Left ventricle myocardium superior (tissue), 1 donor: ENCODE results near the gene SMIM26. TPM values are rescaled to one million over a fixed set of nuclear protein-coding genes. Genes with fewer than 3 reads are reported as not detected.
A peak's percentile ranks its signal among the peaks of the same experiment; 100 is the strongest.
"Not testable (repeated sequence)": the region's sequence is repeated elsewhere in the genome, so short reads cannot be mapped to it uniquely, and the experiment has no call there.

Experiments
- ATAC-seq: fragments of 200-7000 bp; cut with Tn5 transposase; one replicate; pipeline ENCODE4 v1.9.1; 2020; ENCODE audit warnings: mild to moderate bottlenecking, moderate library complexity
- DNase-seq: peaks from one replicate; pipeline ENCODE4 v3.0.0-alpha.2; 2020
- intact Hi-C: fragments of 100-400 bp; cut with micrococcal nuclease; formaldehyde crosslinking; loops from one replicate; pipeline ENCODE4 v1.11.0; 2022
- long read RNA-seq: library from polyadenylated mRNA; unstranded; transcript quantifications from one replicate; pipeline ENCODE4 v2.0.0, GENCODE V29; 2021
- total RNA-seq: library from RNA; stranded (reverse); fragmentation: NEBNext Ultra II Directional; extraction: Animal tissue kit (Norgen Biotek cat#: 25700); gene quantifications from one replicate; pipeline ENCODE4 v1.2.1, GENCODE V29; 2021
- donor health status: DM: no; HTN: yes; CAD: no; lungs with severe emphysema.

The SMIM26 gene, protein sequence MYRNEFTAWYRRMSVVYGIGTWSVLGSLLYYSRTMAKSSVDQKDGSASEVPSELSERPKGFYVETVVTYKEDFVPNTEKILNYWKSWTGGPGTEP
- 112 TPM for total RNA-seq
- long read RNA-seq, transcript SMIM26-201 (2 exons, 505 nt), result minor isoform, 25 of 105 reads
- long read RNA-seq, transcript SMIM26-202 (2 exons, 575 nt), result major isoform, 80 of 105 reads
- long read RNA-seq, partial matches to known transcripts, result 0 of 105 reads
- long read RNA-seq, other reads (novel, unspliced or antisense), result 0 of 105 reads

DNA sequence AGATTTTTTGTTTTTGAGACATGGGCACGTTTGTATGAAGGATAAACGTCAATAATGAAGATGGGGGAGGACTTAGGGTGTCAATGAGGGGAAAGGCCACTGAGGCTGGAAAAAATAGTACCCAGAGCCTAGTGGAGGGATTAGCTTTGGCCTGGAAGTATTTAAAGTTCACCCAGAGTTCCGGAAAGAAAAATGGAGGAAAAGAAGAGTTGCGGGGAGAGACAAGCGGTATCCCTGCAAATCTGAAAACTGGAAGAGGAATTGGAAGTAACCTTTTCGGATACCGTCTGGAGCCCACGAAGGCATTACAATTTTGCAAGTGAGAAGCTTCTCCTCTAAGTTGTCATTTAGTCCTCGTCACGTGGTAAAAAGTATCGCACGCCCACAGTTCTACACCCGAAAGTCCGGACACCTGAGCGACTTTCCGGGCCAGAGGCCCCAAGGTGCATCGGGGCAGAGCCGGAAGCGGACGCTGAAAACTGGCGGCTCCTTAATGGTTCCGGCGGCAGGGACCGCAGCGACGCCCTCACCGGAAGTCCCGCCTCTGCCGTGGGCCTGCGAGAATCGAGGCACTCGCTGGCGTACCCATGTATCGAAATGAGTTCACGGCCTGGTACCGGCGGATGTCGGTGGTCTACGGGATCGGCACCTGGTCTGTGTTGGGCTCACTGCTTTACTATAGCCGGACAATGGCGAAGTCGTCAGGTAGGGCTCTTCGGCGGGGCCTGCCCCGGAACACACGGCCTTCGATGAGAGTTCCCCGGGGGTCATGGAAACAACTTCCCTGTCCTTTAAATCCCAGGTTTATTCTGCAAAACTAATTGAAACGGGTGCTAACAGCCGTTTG lies at the start of gene SMIM26:
TSS of gene SMIM26 (plus strand) at position 541 of the 847 bp plus-strand sequence. CDS start at position 588, 47 bp downstream.
- ATAC-seq (peak; percentile 100), DNase-seq (peak; percentile 96)
- intact Hi-C loops, result no loop called here

DNA sequence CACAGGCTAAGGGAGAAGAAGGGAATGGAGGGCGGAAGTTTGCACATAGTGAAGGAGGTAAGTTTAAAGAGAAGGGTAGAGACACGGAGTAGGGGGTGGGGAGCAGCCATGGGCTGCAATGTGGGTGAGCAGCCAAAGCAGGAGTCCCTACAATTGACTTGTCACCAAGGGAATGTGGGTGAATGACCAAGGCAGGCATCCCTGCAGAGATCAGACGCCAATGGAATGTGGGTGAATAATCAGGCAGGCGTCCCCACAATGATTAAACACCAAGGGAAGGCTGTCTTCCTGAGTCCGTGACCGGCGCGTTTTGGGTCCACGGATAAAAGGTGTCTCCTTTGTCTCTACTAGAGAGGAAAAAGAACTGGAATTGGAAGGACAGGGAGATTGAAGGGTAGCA lies 45.2 kb upstream of the SMIM26 start:
- intact Hi-C loops, DNase-seq, ATAC-seq: not testable (repeated sequence)

DNA sequence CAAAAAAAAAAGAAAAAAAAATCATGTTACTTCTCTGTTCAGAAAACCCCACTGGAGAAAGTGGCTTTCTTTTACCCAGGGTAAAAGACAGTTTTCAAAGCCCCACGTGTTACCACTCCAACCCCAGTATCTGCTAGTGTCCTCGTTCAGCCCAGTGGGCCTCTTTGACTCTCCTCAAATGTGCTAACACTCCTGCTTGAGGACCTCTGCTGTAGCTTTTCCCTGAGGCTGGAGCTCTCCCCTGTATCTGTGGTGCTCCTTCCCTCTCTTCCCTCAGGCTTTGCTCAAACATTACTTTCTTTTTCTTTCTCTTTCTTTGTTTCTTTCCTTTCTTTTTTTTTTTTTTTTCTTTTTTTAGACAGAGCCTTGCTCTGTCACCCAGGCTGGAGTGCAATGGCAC lies 44.2 kb upstream of the SMIM26 start:
- intact Hi-C loops, result no loop called here
- no peak for ATAC-seq

DNA sequence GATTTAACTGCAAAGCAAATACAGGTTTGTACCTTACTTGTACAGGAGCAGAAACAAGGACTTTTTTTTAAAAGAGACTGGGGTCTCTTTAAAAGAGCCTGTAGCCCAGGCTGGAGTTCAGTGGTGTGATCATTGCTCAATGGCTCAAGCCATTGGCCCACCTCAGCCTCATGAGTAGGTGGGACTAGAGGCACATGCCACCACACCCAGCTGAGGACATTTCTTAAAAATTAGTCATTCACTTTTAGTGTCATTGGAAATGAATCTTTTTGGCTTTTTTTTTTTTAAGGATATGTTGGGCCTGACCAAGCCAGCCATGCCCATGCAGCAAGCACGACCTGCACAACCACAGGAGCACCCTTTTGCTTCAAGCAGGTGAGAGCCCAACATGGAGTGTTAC lies 42.6 kb upstream of the SMIM26 start:
- intact Hi-C loops, result no loop called here
- ATAC-seq, result no peak
- no peak for DNase-seq

More for the DNA sequence above, 44.2 kb upstream of the SMIM26 start:
- DNase-seq, result no peak

DNA sequence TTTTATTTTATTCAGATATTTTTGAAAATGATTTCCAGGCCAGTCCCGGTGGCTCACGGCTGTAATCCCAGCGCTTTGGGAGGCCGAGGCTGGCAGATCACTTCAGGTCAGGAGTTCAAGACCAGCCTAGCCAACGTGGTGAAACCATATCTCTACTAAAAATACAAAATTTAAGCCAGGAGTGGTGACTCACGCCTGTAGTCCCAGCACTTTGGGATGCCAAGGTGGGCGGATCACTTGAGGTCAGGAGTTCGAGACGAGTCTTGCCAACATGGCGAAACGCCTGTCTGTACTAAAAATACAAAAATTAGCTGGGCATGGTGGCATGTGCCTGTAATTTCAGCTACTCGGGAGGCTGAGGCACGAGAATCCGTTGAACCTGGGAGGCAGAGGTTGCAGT lies 40.5 kb upstream of the SMIM26 start:
- DNase-seq, ATAC-seq, intact Hi-C loops: not testable (repeated sequence)

DNA sequence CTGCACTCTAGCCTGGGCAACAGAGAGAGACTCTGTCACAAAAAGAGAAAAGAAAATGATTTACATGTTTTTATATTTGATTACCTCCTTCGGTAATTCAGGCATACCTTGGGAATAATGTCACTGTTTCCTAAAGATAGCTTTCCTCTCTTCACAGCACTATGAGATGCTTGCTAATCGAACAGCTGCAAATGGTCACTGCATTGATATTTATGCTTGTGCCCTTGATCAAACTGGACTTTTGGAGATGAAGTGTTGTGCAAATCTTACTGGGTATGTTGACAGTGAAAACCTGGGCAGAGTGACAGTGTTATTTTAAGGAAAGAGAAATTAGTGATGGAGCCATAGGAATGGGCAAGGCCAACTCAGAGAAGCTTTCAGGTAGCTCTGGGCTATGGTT lies 39.9 kb upstream of the SMIM26 start:
- DNase-seq (no peak), ATAC-seq (no peak)
- intact Hi-C loops, result no loop called here

DNA sequence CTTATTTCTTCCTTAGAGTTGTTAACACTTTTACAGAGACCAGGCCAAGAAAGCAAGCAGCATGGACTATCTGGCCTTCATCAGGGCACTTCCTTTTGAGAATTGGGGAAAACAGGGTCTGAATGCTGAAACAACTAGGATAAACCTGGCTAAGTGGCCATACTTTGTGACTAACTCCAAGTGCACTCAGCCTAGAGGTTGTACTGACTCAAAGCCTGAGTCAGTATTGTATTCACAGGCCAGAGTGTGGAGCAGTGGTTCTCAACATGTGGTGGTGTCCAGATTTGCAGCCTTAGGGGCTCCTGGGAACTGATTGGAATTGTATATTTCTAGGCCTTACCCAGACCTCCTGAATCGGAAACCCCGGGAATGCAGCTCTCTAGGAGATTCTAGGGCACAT lies 39.4 kb upstream of the SMIM26 start:
- intact Hi-C loops, result no loop called here
- ATAC-seq (no peak), DNase-seq (no peak)

DNA sequence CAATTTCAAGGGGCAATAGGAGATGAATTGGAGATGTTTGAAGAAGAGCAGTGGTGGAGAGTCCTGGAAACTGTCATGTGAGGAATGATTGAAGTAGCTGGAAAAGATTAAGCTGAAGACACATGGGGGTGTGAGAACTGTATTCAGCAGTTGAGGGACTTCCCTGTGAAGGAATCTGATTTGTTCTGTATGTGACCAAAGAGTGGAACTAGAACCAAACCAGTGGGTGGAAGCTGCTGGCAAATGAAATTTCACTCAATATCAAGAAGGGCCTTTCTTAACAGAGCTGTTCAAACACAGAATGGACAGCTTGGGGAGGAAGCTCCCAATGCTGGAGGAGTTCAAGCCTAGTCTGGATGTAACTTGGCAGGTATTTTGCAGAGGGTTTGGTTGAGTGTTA lies 38.2 kb upstream of the SMIM26 start:
- no peak for DNase-seq
- intact Hi-C loops, result no loop called here
- ATAC-seq, result no peak

DNA sequence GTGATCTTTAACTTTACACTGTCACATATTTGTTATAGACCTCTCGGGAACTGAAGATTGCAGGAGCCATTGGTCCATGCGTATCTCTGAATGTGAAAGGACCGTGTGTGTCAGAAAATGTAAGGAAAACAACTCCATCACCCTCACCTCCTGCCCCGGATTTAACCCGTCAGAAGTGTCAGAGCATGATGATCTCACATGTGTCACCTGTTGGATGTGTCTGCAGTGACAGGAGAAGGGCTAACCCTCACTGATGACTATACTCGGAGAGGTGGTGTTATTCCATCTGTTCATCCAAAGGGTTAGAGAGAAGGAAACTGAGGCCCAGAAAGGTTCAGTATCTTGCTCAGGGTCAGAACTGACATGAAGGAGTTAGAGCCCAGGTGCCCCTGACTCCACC lies 34.6 kb upstream of the SMIM26 start:
- ATAC-seq, result no peak
- intact Hi-C loops, result no loop called here
- DNase-seq, result no peak

DNA sequence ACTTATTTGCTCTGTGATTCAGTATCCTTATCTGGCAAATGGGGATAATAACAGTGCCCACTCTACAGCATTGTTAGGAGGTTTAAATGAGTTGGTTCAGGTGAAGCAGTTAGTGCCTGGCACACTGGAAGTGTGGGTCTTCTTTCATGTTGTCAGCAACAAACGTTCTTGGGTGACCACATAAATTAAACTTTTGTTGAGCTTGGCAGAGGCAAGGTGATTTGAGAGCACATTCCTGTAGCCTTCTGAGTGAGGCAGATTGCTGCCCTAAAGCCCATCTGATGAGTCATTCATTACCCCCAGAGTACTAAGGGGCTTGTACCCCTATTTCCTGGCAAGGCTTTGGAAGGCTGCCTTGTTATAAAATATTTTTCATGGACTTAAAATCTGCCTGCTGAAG lies 33.7 kb upstream of the SMIM26 start:
- no peak for ATAC-seq
- DNase-seq, result no peak
- intact Hi-C loops, result no loop called here

DNA sequence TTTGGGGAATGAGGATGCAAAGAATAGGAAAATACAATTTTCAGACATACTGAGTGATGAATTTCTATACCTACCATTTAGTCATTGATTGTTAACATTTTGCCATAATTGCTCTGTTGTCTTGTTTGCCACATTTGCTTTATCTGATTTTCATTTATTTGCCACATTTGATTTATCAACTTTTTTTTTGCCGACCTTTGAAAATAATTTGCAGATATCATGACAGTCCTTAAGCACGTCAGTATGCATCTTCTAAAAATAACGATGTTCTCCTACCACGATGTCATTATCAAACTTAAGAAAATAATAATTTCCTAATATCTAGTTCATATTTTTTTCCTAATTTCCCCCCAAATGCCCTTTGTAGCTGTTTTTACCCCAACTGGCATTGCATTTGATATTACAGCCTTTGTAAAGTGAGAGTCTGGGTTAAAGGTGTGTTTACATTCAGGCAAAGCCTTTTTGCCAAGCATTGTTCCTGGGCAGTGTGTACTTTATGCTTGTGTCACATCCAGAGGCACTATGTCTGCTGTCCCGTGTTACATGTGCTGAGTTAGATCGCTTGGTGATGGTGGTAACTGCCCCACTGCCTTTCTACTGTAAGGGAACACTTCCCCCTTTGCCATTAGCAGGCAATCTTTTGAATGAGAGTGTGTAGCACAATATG lies 33.1 kb upstream of the SMIM26 start:
- no peak for DNase-seq
- intact Hi-C loops, result no loop called here
- ATAC-seq, result no peak

DNA sequence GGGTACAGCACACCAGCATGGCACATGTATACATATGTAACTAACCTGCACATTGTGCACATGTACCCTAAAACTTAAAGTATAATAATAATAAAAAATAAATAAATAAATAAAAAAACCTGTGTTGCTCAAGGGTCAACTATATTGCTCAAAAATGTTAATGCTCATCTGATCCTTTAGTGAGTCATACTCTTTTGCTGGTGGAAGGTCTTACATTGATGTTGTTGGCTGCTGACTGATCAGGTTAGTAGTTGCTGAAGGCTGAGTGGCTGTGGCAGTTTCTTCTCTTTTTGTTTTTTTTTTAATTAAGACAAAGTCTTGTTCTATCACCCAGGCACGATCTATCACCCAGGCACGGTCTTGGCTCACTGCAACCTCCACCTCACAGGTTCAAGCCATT lies 29.6 kb upstream of the SMIM26 start:
- DNase-seq (no peak), ATAC-seq (no peak)
- intact Hi-C loops, result no loop called here

DNA sequence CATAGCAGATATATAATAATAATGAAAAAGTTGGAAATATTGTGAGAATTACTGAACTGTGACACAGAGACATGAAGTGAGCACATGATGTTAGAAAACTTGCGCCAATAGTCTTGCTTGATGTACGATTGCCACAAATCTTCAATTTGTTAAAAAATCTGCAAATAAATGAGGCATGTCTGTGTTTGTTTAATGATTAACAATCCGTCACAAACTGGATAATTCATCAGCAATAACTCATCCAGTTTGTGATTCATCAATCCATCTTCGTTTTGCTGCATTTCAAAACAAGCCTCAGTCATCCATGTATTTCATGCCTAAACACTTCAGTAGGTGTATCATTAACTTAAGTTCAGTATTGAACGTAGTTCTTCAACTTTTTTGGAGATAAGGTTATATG lies 25.5 kb upstream of the SMIM26 start:
- no peak for ATAC-seq
- intact Hi-C loops, result no loop called here

DNA sequence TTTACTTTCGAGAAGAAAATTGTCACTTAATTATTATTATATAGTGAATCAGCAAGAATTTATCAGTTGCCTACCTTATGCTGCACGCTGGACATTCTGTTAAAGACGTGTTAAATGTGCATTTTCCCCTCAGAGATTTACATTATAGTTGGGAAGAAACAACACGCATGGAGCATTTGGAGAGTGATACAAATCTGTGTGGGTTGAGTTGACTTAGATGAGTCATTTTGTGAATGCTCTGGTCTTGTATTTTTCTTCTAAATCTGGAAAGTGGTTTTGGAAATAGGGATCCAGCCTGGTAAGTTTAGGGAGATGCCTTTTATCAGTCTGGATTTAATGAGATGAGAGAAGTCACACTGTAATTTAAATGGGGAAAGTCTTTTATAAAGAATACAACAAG lies 24.0 kb upstream of the SMIM26 start:
- DNase-seq (no peak), ATAC-seq (no peak)
- intact Hi-C loops, result no loop called here

More for the DNA sequence above, 25.5 kb upstream of the SMIM26 start:
- no peak for DNase-seq

DNA sequence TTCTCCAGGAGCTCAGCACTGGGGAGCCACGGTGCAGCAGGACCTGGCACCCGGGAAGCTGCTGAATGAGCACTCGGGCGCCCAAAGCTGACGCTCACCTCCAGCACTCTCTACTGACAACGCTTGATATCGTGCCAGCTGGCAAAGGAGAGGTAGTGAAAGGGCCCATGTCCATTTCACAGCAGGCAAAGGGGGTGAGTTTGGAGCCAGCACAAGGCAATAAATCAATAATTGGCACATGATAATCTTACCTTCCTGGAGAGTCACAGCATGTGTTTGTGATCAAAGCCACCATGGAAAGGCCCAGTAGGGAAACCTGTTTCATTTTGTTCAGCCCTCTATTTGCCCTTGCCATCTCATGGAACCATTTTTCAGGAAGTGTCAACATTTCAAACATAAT lies 23.3 kb upstream of the SMIM26 start:
- DNase-seq, result peak; percentile 58
- intact Hi-C loops, result no loop called here
- peak; percentile 78 for ATAC-seq

DNA sequence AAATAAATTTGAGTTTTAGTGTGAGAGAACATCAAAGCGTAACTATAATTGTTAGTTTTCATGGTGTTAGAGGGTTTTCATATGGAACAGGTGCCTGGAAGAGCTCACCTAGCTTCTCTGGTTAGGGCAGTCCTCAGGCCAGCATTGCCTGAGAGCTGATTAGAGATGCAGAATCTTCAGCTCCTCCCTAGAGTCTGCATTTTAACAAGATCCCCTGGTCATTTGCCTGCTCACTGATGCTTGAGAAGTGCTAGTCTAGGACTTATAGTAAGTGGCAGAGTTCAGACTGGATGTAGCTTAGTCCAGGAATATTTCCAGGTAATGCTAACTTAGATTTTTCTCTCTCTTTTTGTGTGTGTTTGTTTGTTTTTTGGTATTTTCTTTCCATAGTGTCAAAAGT lies 21.7 kb upstream of the SMIM26 start:
- no peak for ATAC-seq
- no peak for DNase-seq
- intact Hi-C loops, result no loop called here

DNA sequence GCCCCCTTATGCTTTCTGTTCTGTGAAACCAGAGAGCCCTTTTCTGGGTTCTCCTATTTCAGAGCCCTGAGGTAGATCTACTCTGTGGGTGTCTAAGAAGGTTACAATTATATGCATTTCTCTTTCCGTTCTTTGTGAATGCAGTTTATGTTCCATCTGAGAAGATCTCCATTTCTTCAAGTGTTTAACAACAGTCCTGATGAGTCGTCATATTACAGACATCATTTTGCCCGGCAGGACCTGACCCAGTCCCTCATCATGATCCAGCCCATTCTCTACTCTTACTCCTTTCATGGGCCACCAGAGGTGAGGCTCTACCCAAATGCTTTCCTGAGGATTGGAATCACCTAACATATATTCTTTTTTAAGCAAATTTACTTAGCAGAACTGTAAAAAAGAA lies 18.8 kb upstream of the SMIM26 start:
- ATAC-seq (no peak), DNase-seq (no peak)
- intact Hi-C loops, result no loop called here

DNA sequence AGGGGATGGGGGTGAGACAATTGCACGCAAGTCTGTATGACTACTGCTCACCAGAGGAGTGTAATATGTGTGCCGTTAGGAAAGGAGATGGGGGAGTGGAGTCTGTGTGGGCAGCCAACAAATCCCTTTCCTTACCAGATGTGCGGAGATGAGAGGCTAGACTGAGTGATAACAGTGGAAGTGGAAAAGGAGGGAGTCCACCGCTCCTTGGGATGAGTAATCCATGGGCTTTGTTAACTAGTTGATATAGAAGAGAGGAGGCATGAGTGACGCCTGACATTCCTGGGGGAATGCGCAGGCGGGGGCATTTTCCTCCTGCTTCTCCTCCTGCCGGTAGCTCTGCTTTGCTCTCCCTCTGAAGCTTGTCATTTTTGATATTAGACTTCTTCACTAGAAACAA lies 13.5 kb upstream of the SMIM26 start:
- ATAC-seq (no peak), DNase-seq (no peak)
- intact Hi-C loops, result no loop called here

DNA sequence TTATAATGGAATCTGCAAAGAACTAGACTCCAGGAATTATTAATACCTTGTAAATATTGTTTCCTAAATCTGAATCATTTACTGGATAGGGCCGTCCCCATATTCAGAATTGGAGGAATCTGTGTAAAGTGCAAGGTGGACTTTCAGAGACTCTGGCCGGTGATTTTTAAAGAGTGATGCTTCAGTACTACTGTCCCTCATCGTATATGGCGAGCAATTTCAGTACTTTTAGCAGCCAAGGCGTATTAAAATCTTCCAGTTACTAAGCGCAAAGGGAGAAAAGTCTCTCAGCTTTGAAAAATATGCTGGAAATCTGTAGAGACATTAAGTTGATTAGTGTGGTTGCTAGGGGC lies 483 bp downstream of the SMIM26 start:
- ATAC-seq (peak; percentile 22), DNase-seq (no peak)
- intact Hi-C loops, result no loop called here

DNA sequence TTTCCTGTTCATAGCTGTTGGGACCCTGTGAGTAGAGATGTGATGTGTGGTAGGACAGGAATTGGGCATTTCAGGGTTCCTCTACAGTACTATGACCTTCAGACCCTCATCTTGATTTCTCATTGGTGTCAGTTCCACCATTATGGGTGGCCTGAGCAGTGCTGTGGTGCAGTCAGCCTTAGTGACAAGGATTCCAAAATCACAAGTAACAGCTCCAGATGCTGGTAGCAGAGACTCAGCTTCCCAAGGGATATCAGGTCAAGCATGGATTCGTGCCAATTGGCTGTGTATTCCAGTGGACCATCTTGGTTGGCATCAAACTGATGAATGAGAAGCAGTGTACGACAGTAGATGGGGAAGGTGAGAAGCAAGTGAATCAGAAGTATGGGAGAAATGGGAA lies 3.8 kb downstream of the SMIM26 start:
- no peak for DNase-seq
- intact Hi-C loops, result no loop called here
- ATAC-seq, result no peak
